Activated T-cell treated with anti-CD3 and anti-CD28 coated beads, Interleukin-2, amount 50 U/mL, for 48 hours (primary cell): Measurements from ENCODE around the gene BCOR.

Source experiments
- DNase-seq, 2 experiments: peaks; one replicate each; pipeline ENCODE4 v3.0.0-alpha.2; 2020

The BCOR gene

DNA sequence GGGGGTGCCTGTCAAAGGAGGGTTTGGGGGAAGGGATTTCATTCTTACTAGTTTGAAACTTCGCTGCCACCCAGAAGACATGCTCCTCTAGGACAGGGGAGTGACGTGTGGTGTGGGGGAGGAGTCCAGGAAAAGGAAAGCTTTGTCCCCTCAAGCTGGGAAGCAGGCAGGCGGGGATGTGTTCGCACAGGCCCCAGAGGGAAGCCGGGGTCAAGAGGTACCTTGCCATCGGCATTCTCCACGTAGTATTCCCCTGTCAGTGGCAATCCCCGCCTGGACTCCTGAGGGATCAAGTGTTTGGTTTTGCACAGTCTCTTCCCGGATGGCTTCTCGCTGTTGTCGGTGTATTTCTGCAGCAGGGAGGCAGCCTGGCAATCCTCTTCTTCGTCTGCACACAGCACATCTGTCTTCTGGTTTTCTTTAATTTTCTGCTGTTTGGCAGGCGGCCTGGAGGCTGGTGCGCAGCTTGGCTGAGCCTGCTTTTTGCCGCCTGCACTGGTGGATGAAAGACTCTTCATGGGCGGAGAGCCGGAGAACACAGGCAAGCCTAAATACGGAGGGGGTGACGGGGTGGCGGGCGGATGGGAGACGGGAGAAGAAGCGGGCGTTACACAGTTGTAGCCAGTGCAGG is 35.1 kb downstream of the BCOR start:
- no peak for DNase-seq

DNA sequence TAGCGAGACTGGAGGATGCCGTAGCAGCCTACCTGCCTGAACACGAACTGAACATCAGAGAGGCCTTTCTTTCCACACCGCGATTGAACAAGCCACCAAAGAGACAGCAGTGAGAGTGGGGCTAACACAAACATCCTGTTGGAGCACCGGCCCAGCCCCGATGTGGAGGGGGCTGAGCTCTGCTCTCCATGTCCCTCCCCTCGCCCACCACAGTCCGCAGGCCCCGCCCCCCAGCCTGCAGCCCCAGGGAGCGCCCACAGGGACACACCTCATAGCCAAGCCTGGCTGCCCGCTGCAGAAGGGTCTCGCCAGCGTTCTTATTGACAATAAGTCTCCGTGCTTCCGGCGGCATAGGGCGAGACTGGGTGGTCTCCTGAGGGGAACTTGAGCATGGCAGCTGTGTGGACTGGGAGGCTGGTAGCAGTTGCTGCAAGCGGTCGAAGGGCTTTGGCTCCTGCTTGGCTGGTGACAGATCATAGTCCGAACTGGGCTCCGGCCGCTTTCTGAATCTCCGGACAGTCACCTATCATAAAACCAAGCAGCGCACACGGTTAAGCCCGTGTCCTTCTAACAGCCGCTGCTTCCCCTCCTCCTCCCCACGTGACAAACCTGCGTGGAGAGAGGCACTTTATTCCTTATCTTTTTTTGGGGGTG is 35.8 kb downstream of the BCOR start:
- DNase-seq, result no peak

DNA sequence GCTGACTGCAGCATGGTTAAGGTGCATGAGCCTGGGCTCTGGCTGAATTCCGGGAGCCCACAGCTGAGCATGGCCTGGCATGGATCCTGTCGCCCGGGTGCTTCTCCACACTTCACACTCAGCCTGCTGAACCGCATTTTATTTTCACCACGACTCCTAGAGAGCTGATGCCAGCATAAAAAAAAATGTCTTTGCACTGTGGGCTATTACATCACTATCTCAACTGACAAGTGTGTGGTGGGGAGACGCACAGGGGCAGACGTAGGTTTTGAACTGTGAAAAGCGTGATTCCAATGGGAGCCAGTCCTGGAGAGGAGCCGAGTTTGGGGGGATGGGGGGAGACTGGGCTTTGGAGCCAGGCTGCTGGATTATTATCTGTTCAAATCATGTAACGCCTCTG is 36.8 kb downstream of the BCOR start:
- no peak for DNase-seq

DNA sequence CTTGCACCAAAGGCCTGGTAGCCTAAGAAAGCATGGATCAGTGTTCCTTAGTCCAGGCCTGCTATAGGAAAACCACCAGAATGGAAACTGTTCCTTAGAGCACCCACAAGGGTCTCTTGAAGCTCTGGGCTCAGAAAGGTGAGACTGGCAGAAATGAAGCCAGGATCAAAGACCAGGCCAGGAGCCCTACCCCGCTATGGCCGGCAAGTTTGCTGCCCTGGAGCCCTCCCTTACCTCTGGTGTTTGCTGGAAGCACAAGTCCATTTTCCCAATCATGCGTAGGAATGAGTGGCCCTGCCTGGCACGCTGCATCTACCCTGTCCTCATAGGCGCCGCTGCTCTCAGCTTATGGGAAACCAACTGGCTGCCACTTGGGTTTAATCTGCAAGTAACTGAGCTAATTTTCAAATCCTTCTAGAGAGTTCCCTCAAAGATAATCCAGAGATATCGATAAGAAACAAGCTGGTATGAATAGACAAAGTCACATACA is 37.4 kb downstream of the BCOR start:
- no peak for DNase-seq

DNA sequence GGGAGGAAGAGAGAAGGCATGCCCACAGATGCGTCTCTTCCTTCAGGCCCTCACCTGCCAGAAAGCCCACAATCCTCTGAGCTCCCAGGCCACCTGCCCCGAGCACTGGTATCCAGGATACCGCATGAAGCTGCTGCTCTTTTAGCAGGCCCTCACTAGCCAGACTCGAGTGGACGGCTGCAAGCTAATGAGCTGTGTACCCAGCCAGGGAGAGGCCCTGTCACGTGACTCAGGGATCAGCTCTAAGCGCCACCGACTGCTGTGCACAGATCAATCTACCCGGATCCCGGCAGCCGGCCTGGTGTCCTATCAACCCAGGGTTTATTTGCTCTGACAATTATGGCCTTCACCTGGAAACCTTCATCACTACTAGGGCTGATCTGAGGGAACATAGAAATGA is 39.0 kb downstream of the BCOR start:
- no peak for DNase-seq

DNA sequence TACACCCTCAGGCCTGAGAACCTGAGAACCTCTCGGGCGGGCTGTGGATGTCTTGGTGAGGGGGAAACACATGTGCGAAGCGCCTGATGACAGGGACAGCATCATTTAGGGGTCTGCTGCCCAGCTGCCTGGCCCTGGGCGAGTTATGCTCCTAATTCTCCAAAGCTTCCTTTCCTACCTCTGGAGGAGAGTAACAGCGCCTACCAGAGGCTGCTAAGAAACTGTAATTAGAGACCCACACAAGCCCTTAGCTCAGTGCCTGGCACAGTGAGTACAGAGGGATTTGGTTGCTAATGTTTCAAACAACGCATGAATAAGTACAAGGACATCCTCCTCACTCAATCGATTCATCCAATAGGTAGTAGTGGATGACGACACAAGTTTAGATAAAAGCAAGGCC is 40.4 kb downstream of the BCOR start:
- DNase-seq, result no peak

DNA sequence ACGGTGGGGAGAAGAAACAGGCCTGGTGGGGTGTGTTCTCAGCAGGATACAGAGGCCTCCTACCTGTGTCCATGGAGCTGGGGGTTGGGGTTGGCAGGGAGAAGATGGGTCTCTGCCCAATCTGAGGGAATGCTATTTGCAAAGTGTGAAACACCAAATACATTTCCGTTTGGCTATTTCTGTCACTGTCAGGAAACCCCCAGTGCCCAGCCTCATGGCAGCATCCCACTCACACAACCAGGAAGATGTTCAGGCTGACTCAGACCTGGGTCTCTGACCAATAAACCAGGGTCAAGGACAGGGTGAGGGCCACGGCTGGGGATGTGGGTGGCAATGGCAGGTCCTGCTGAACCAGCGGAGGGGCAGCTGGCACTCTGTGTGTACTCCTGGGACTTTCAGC is 41.3 kb downstream of the BCOR start:
- no peak for DNase-seq

DNA sequence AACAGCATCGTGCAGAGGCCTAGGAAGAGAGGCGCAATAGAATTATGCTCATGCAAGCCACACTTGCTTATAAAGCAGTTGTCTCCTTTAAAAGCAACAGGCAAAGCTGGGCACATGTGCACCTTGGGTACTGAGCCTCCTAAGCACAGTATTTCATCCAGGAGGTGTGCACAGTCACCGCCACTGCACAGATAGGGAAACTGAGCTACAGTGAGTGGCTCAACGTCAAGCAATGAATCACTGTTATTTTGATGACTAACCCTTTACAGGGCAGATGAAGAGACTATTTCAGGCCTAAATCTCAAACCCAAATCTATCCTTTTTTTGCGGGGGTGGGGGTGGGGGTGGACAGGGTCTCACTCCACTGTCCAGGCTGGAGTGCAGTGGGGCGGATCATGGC is 42.3 kb downstream of the BCOR start:
- no peak for DNase-seq

DNA sequence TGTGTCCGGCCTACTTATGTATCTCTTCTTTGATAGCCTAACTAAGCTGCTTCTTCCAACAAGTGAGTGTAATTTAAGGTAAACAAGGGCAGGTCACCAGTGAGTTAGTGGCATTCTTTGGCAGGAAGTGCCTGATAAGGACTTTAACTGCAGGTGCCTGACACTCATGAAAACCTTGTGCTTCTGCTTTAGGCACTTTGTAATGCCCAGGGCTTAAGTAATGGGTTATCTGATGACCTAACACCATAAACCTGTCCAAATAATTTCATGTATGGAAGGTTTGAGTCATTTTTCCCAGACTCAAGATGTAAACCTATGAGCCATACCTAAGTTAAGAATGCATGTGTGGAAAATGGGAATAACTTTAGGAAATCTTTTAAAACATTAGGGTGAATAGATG is 43.0 kb downstream of the BCOR start:
- DNase-seq, result no peak

DNA sequence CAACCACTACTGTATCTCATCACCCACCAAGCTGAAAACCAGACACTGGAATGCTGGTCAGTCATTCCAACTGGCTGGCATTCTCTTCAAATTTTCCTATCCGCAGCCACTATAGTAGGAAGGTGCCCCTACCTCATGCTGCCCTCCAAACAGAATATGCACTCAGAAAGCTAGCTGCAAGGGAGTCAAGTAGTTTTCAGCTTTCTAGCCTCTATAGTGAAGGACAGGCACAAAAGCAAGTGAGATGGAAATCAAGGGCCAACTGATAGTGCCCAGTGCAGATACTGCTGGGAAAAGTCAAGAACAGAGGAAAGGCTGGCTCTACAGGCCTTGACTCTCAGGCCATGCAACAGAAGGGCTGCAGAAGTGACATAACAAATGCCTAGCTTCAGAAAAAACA is 47.2 kb downstream of the BCOR start:
- no peak for DNase-seq

DNA sequence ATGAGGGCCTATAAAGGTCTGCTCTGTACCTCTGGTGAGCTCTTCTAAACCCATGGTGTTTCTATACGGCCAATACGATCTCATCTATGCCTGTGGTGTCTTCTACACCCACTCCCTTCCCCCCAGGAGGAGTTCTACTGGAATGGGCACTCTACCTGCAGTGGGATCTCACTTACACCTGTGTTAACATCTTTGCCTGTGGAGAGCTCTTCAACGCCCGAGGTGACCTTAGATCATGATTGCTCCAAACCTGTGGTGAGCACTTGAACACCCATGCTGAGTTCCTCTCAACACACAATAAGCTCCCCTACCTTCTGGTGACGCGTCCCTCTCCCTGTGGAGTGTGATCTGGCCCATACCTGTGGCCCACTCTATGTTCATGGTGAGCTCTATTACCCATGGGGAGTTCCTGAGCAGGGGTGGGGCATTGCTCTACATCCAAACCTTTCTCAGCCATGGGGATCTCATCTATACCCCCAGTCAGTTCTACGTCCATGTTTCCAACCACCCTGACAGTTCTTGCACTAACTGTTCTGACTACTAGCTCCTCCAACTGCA is 48.6 kb downstream of the BCOR start:
- no peak for DNase-seq

DNA sequence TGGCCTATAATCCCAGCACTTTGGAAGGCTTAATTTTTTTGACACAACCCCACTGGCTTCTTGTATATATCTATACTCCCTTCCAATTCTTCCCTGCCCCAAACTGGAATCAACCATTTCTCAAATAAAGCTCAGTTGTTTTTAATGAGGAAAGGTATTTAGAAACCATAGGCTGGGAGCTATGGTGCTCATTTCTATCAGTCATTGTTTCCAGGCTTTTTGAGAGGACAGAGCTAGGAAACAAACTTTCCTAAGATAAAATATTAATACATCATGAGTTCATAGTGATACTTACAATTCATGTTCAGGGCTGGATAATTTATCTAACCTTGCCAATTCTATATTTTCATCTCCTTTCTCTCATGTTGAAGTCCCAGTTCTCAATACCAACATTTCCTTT is 50.3 kb downstream of the BCOR start:
- no peak for DNase-seq

DNA sequence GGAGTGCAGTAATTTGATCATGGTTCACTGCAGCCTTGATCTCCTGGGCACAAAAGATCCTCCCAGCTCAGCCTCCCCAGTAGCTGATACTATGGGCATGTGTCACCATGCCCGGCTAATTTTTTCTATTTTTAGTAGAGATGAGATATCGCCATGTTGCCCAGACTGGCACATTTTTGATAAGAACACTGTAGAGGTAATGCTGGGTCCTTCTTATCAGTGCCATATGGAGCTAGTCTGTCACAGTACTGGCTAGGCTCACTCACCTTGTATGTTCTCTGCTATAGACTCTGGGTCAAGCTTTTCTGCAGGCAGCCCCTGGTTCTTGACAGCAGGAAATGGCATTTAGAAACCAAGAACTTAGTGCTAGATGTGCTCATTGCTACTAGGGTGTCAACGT is 53.9 kb downstream of the BCOR start:
- DNase-seq, result no peak

DNA sequence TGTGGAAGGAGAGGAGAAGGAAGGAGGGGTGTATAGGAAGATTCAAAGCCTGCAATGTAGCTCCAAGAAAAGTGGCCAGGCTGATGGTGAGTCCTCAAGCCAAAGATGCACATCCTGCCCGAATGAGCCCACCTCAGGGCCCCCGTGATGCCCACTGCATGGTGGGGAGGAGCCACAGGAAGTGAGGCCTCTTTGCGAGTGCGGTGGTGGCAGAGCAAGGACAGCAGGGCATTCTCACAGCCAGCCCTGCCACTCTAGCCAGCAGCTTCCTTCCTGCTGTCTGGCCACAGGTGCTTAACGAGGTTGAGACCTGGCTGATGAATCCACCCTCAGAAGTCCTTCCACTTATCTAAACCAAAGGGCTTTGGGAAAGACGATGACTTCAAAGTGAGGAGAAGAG is 55.8 kb downstream of the BCOR start:
- DNase-seq, result no peak

DNA sequence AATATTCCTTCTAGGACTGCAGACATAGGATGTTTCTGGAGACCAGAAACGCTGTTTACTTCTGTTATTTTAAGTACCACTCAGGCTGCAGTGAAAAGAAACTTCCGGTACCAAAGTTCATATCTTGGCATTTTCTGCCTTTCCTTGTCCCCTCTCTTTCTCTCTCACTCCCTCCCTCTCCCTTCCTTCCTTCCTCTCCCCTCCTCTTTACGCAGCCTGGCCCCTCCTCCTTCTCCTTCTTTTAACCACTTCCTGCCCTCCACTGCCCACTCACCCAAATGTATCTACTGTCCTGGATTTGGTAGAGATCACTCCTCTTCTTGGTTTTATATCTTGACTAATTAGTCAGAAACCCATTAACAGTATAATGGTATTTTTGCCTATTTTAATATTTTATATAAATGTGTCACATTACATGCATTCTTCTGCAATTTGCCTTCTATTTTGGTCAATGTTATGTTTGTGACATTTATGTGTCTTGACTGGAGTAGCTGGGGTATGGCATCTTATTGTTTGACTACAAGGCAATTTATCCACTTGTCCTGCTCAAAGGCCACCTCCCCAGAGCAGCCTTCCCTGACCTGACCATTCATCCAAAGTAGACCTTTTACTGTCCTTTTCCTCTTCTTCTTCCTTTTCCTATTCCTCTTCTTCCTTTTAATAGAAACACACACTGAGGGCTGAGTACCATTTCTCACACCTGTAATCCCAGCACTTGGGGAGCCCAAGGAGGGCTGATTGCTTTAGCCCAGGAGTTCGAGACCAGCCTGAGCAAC is 56.9 kb downstream of the BCOR start:
- no peak for DNase-seq

DNA sequence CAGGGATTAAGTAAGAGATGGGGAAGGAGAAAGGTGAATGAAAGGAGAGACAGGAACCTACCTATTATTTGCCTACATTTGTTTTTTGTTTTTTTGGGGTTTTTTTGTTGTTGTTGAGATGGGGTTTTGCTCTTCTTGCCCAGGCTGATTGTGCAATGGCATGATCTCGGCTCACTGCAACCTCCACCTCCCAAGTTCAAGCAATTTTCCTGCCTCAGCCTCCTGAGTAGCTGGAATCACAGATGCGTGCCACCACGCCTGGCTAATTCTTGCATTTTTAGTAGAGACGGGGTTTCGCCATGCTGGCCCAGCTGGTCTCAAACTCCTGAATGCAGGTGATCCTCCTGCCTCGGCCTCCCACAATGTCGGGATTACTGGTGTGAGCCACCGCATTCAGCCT is 57.9 kb downstream of the BCOR start:
- DNase-seq, result no peak

DNA sequence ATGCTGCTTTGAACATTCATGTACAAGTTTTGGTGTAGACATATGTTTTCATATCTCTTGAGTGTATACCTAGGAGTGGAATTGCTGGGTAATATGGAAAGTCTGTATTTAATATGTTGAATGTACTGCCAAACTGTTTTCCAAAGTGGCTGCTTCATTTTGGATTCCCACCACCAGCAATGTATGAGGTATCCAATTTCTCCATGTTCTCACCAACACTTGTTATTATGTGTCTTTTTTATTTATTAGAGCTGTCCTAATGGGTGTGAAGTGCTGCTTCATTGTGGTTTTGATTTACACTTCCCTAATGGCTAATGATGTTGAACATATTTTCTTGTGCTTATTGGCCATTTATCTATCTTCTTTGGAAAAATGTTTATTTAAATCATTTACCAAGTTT is 60.4 kb downstream of the BCOR start:
- no peak for DNase-seq

DNA sequence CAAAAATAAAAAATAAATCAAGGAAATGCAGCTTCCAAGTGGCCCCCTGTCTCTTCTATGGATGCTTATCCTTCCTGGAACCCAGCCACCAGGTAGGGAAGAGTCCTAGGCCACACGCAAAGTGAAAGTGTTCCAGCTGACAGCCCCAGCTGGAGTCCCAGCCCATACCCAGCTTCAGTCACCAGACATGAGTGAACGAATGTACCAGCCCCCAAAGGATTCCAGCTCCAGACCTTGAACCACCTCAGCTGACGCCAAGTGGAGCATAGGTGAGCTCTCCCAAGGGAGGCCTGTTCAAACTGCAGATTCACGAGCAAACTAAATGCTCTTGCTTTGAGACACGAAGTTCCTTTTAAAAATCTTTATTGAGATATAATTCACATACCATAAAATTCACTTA is 62.0 kb downstream of the BCOR start:
- no peak for DNase-seq

DNA sequence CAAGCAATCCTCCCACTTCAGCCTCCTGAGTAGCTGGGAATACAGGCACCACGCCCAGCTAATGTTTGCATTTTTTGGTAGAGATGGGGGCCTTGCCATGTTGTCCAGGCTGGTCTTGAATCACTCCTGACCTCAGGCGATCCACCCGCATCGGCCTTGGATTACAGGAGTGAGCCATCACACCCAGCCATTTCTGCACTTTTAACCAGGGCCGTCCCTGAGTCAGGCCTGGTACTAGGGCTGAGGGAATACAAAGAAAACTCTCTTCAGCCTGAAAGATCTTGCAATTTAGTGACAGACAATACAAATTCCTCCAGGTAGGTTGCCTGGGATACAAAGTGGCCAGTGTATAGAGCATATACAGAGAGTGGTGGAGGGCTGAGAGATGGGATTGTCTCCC is 65.8 kb downstream of the BCOR start:
- DNase-seq, result no peak

DNA sequence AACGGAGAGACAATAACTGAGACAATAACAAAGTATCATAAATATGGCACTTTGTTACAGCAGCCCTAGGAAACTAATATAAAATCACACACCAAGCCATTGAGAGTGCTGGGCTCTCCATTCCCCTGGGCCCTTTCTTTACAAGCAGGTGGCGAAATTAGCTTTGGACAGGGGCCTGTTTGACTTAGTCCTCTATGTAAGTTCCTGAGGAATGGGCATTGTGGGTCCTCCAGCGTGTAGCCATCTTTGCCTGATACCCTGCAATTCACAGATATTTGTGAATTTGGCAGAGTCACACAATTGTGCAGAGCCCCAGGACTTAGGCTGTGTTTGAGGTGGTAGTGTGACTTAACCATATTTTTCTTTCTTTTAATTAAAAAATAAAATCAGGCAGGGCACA is 67.6 kb downstream of the BCOR start:
- no peak for DNase-seq

DNA sequence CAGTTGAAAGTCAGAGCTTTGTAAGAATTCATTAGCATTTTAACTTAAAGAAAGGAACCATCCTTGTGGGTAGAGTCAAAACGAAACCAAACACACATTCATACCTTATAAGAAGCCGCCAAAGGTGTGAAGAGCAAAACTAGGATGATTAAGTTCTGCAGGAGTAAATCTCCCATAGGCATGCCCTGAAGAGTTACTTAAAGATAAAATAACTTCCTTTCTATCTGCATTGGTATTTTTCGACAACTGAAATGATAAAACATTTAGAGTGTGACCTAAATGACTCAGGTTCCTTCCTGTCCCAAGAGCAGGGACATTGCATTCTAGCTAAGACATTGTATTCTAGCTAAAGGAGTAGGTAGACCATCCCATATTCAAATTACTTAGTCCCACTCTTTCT is 75.3 kb downstream of the BCOR start:
- no peak for DNase-seq

DNA sequence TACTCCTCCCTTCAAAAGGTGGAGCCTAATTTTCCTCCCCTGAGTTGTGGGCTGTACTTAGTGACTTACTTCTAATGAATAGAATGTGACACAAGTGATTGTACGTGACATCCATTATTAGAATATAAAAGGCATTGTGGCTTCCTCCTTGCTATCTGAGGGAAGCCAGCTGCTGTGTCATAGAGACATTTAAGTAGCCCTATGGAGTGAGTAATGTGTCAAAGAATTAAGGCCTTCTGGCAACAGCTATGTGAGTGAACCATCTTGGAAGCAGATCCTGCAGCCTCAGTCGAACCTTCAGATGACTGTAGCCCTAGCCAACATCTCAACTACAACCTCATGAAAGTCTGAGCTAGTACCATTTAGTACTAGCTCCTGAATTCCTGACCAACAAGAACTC is 76.1 kb downstream of the BCOR start:
- no peak for DNase-seq

DNA sequence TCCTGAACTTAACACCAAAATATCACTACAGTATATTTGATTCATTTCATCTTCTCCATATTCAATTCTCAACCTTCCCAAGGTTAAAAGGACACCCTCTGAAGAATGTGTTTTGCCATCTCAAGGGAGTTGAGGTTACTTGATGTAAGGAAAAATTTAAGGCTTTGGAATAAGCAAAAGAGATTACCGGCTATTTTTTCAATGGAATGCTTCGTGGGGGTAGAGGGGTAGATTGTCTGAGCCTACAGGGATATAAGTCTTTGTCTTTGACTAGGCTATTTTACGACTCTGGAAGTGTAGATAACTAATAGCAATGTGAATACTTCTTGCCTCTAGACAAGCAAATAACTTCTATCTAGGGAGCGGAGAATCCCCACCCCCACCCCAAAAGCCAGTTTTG is 78.2 kb downstream of the BCOR start:
- DNase-seq, result no peak

DNA sequence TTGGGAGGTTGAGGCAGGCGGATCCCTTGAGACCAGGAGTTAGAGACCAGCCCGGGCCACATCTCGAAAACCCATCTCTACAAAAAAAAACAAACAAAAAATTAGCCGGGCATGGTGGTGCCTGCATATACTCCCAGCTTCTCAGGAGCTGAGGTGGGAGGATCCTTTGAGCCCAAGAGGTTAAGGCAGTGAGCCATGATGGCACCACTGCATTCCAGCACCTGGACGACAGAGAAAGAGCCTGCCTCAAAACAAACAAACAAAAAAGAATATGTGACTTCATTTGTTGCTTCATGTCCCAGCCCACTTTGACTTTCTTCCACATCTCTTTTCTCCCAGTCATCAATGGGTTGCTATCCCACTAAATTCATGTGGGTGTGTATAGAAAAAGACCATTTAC is 79.7 kb downstream of the BCOR start:
- no peak for DNase-seq
